ENCODE results near the gene RASSF4.

Gene RASSF4, protein sequence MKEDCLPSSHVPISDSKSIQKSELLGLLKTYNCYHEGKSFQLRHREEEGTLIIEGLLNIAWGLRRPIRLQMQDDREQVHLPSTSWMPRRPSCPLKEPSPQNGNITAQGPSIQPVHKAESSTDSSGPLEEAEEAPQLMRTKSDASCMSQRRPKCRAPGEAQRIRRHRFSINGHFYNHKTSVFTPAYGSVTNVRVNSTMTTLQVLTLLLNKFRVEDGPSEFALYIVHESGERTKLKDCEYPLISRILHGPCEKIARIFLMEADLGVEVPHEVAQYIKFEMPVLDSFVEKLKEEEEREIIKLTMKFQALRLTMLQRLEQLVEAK

DNA sequence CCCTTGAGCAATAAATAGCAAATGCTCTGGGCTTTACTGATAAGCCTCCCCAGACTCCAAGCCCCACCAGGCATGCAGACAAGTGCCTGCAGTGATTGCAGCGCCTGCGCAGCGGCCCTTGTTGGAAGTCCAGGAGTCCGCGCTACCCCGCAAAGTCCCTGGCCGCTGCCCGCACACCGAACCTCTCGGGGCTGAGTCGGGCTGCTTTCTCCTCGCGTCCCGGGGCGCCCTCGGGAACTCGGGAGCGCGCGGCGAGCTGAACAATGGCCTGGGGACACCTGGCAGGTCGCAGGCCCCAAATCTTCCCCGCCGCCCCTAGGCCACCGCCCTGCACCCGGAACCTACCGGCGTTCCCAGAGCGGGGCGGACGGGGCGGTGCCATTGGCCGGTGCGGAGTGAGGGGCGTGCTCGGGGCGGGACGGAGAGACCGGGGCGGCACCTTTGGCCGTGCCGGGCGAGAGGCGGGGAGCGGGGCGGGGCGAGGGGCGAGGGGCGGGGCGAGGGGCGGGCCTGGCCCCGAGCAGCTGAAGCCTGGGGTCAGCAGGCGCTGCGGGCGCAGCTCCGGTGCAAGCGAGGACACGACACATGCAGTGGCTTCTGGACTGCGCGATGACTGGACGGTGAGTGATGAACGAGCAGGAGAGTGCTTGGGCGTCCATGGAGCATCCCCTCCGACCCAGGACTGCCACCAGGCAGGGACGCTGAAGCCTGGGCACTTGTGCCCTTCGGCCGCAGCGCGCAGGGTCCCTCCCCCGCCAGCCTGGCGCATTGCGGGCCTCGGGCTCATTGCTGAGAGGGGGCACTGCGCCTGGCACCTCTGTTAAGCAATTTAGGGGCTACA lies at the start of gene RASSF4:
TSS of gene RASSF4 (plus strand) at position 556 of the 841 bp plus-strand sequence. CDS start 10,401 bp downstream, outside the sequence.
- no peak for DNase-seq (ENCODE audit: low read depth)

DNA sequence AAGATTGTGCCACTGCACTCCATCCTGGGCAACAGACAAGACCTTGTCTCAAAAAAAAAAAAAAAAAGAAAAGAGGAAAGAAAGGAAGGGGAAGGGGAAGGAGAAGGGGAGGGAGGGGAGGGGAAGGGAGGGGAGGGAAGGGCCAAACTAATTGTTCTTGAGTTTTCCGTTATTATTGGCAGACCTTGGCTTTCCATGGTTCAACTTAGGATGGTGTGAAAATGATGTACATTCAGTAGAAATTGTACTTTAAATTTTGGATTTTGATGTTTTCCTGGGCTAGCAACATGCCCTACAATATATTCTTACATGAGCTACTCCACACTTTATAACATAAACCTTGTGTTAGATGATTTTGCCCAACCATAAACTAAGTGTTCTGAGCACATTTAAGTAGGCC lies 49.7 kb upstream of the RASSF4 start:
- no peak for DNase-seq (ENCODE audit: low read depth)

DNA sequence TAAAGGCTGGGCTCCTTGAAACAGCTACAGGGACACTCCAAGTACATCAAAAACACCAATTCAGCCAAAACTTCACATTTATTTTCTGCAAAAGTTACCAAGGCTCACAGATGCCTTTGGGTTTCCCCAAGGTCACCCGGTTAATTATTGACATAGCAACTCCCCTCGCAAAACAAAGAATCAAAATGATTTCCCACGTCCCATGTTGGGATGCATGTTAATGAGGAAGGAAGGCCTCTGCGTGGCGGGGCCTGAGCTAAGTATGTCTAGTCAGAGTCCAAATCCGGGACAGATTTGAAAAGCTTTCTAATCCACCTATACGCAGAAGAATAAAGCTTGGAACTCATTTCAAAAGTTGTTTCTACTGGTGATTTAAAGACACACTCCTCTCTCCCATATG lies 49.0 kb upstream of the RASSF4 start:
- no peak for DNase-seq (ENCODE audit: low read depth)

DNA sequence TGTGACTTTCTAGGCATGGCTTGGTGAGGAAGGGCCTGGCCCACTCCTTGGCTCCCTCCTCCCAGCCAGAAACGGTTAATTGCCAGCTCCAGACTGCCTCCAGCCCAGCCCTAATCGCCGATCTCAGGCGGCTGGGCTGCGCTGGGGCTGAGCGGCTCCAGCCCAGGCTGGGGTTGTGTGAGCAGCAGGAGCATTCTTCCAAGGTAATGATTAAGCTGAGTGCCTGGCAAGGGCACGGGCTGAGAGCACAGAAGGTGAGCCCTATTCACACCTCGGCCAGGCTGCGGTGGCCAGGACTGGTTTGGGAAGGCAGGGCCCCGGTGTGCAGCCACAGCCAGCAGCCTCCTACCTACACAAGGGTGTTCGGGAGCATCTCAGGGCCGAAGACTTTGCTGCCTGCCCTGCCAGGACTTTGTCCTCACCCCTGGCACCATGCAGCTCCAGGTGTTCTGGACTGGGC lies 48.5 kb upstream of the RASSF4 start, which contains the start of gene TMEM72:
TSS of gene TMEM72 (plus strand) at position 257 of the 460 bp plus-strand sequence. CDS start at position 433, 176 bp downstream.
- DNase-seq (ENCODE audit: low read depth), result no peak

DNA sequence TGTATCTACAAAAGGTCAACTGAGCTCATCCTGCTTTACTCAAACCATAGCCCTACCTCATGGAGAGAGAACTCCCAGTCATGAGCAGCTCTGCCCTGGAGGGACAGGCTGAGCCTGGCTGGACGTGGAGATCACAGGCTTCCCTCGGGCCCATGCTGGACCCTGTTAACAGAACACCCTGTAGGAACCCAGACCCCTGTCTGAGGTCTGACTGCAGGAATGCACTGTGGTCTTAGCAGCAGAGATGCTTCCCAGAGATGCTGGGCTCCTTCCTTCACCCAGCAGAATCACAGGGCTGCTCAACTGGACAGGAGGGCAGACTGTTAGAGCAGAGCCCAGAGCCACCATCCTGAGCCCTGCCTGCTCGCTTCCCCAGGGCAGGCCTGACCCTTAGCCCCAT lies 47.7 kb upstream of the RASSF4 start:
- DNase-seq (ENCODE audit: low read depth), result no peak

DNA sequence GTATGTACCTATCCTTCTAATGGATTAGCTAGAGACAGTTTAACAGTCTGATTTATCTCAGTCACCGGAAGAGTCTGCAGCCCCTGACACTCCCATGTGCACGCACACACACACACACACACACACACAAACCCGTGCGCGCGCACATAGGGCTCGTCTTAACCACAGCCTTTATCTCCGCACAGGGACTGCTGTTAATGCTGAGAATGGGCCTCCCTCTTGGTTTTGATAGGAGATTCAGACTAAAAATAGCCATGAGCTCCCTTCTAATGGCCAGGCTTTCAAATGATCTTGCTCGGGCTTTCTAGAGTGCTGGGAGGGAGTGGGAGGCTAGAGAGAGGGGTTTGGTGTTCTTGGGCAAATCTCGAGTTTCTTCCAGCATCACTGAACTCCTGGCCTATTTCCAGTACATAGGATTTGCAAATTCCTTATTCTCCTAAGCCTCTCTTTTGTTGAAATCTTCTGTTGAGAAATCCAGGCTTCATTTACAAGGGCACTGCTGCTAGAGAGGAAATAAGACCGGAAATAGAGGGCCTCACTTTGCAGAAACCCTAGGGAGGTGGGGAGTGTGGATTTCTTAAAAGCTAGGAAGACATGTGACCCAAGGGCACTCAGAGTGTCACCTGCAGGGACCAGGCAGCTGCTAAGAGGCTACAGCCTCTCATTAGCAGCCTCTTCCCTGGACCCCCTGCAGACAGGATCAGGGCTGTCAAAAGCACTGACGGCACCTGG lies 46.1 kb upstream of the RASSF4 start:
- no peak for DNase-seq (ENCODE audit: low read depth)

DNA sequence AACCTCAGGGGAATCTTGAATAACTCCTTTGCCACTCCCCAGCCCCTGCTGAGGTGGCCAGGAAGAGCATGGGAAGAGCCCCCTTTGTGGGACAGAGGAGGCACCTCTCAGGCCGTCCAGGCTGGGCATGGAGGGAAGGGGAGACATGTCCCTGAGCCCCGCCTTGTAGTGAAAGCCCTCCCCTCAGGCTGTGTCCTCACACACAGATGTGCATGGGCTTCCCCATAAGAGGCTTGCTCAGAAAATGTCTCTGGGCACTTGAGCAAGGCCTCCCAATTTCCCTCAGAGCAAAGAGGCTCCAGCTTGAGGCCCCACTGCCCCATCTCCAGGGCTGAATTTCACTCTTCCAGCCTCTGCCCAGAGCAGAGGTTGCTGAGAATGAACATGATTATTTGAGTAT lies 44.7 kb upstream of the RASSF4 start:
- no peak for DNase-seq (ENCODE audit: low read depth)

DNA sequence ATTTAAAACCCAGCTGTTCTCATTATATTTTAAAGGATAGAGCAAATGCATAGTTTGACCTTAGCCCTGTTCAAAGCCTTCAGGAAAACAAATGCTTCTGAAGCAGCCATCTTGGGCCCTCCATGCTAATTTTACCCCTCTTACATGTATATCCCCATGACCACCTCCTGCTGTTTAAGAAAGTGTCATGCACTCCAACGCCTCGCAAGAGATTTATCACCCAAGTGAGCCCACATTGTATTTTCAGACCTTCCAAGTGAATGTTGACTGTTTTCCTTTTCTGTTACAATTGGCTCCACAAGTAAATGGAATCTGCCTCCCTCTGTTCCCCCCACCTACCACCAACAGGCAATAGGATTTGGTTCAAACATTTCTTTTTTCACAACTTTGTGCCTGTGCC lies 43.2 kb upstream of the RASSF4 start:
- no peak for DNase-seq (ENCODE audit: low read depth)

DNA sequence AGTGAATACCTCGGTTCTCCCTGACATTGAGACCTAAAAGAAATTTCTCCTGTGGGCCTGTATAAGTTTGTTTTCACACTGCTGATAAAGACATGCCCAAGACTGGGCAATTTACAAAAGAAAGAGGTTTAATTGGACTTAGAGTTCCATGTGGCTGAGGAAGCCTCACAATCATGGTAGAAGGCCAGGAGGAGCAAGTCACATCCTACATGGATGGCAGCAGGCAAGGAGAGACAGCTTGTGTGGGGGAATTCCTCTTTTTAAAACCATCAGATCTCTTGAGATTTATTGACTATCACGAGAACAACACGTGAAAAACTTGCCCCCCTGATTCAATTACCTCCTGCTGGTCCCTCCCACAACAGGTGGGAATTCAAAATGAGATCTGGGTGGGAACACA lies 41.8 kb upstream of the RASSF4 start:
- no peak for DNase-seq (ENCODE audit: low read depth)

DNA sequence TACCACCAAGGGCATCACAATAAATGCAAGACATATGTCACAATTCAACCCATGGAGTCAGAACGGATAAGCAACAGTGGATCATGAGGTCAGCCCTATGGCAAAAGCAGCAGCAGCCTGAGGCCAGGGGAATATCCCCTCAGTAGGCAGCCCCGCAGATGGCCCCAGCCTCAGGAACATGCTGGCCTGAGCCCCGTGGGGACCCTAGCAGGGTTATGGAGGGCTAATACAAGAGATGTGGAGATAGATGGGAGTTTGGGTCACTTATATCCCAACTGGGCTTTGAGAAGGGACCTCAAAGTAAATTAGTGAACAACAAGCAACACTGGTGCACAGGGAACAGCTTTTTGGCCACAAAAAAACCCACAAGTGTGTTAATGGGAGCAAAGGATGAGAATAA lies 39.4 kb upstream of the RASSF4 start:
- DNase-seq (ENCODE audit: low read depth), result no peak

DNA sequence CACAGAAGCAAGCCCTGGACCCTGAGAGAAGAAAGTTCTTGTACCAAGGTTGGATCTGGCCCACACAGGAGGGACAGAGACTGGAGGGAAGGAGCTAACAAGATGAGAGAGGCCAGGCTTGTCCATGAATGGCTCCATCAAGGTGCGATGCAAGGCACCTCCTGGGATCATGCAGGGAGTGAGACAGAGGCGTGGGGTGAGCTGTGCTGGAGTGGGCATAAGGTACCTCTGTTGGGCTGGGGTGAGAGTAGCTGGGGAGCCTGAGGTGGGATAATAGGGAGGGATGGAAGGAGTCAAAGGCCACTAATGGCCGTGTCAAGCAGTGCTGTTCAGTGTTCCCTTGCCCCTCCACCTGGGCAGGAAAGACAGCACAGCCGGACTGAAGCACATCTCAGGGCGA lies 38.5 kb upstream of the RASSF4 start:
- no peak for DNase-seq (ENCODE audit: low read depth)

DNA sequence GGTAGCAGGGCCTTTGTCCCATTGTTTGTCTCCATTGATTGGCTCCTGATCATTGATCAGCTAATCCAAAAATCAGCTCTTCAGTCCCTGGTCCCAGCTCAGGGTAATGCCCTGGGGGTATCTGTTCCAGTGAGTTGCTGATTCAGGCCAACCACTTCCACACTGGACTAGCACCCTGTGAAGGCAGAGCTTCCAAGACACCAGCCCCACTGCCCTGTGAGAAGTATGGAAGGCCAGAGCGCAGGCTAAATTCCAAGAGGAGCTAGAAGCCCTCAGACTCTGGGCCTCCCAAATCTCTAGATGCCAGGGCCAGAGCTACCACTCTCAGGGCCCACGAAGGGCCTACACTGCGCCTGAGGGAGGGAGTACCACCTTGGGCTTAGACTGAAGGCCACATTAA lies 38.1 kb upstream of the RASSF4 start:
- no peak for DNase-seq (ENCODE audit: low read depth)

DNA sequence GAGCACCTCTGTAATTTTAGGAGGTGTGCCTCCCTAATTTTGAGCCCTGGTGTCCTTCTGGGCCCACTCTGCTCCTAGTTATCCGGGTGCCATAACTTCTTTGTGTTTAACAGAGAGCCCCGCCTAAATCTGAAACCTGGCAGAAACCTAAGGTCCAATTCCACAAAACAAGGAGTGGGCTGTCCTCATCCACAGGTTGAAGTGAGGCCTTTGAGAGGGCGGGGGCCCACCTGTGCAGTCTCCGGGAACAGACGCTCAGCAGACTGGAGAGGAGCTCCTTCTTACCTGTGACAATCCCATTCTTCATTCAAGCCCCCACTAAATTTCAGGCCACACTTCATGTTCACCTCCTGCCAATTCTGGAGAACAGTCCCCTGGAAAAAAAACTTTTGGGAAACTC lies 37.6 kb upstream of the RASSF4 start:
- no peak for DNase-seq (ENCODE audit: low read depth)

DNA sequence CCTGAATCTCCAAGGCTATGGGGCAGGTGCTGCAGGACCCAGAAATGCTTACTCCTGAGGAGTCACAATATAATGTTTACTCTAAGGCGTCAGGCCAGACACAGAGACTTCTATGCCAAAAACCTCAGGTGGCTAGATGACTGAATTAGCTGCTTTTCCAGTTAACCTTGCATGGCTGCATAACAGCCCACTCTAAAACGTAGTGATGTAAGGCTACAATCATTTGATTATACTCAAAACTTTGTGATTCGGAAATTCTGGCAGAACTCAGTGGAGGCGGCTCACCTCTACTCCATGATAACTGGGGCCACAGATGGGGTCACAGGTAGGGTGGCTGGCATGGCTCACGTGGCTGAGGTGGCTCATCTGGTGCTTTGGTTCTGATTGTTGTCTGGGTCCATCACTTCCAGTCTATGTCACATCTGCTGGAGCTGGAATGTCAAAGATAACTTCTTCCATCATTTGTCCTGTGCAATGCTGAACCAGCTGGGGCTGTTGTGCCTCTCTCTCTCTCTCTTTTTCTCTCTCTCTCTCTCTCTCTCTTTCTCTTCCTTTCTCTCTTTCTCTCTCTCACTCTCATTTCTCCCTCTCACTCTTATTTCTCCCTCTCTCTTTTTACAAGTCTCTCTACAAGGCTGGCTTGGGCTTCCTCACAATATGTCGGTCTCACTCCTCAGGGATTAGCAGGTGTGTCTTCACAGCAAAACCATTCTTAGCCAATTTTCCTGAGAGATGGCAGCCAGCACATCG lies 36.6 kb upstream of the RASSF4 start:
- DNase-seq (ENCODE audit: low read depth), result no peak

DNA sequence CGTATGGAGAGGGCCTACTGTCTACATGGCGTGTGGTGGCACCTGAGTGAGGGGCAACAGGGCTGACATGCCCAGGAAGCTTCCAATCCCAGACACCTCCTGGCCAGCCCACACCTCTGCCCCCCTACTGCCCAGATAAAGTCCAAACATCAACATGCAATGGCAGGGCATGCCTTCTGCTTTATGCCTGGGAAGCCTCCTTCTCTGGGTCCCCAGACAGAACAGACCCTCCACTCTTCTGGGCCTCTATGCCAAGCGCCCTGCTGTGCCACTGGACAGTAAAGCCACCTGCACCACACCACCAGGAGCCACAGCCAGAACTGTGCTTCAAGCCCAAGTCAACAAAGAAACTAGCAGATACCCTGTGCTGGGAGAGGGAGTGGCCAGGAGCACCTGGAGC lies 36.0 kb upstream of the RASSF4 start:
- no peak for DNase-seq (ENCODE audit: low read depth)

DNA sequence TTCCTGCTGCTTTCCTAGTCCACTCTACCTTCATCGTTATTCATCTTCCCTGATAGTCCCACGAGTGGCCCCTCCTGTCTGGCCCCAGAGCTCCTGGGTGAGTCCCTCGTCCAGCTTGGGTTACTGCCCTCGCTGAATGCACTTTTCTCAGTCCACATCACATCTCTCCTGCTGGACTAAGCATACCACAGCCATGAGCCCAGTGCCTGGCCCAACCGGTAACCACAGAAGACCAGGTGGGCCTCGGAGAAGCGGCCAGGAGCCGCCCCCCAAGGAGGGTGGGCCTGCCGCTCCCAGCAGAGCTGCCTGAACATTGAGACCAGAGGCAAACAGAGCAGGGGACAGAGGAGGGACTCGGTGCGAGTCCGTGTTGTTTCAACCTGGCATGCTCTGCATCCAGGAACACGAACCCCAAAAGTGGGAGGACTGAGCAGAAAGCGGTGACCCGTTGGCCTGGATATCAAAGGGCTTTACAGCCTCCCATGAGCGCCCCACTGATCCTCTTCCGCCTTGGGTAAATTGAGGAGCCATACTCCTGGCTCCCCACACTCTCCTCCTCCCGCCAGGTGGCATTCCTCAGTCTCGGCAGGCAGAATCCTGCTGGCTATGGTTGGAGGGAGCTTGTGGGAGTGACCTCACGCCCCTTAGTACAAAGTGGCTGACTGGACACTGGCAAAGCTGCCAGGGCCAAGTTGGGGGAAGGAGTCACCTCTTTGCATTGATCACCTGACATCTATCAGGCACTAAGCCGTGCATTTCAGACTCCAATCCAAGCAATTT lies 35.2 kb upstream of the RASSF4 start:
- no peak for DNase-seq (ENCODE audit: low read depth)

DNA sequence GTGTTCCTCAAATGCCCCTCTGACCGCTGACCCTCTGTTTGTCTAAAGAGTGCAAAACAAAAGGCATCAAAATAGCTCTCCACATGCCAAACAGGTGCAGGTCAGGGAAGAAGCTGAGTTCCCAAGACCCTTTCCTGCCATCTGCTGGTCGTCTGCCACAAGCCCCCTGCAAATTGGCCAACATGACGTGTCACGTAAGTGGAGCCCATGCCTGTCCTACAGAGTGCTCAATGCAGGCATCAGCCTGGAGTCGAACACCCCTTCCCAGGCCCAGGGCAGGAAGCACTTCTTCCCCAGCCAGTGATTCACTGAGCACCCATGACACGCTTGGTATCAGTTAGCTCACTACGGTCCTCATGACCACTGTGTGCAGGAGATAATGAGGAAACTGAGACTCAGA lies 34.4 kb upstream of the RASSF4 start:
- no peak for DNase-seq (ENCODE audit: low read depth)

DNA sequence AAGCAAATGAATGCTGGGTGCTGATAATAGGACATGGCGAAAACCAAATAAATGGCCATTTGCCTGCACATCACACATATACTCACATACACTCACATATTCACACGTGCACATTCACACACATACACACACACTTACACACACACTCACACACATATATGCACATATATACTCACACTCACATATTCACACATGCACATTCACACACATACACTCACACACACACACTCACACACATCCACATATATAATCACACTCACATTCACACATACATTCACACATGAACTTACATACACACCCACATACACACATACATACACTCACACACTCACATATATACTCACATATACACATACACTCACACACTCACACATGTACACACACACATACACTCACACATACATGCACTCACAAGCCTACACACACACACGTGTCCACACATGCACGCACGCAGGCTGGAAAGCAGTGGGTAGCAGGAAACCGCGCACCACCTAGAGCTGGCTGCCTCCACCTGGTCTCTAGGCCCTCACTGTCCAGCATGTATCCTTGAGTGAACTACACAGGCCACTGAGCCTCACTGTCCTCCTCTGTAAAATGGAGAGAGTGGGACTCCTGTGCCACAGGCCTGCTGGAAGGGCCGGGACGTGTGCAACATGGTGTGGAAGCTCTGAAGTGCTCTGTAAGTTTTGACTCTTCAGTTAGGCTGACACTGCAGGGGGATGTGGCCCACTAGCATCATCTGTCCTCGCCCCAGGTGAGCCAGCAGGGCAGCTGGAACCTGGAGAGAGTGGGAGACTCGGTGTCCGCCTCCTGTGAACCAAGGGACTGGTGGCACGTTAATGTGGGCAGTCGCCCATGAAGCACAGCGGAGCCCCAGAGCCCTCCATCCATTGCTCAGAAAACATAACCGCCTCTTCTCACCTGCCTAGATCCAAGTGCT lies 33.5 kb upstream of the RASSF4 start:
- no peak for DNase-seq (ENCODE audit: low read depth)

DNA sequence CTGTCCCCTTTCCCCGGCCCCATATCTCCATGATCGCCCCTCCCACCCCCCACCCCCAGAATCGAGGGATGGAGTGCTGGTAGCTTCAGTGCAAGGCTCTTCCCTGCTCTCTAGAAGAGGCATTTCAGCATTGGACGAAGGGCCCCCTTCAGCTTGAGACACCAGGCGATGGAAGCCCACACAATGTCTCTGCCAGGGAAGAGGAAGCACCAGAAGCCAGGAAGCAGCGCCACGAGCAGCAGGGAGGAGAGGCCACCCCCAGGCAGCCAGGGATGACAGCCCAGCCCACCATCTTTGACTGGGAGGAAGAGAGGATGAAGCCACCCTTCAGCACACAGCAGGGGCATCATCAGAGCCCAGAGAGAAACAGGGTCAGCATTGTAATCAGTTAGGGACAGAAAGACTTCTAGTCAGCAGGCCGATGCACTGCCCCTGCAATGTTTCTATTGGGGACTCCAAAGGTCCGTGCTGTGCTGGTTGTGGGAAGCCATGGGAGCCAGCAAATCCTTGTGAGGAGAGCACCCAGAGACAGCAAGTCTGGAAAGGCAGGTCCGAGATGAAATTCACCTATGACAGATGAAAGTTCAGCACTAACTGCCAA lies 32.8 kb upstream of the RASSF4 start:
- no peak for DNase-seq (ENCODE audit: low read depth)

Data from HS-27A (cell line).